DOHH2 (cell line): Measurements from ENCODE around the gene ZNF536.

Source experiments
- CTCF ChIP-seq: fragments of 200-600 bp; sonication (generic); IDR thresholded peaks from one replicate; pipeline ENCODE4 v1.5.1; 2014; ENCODE audit warnings: antibody characterized with exemption, mild to moderate bottlenecking, low read depth, low read length; ENCODE audit not compliant: poor library complexity, severe bottlenecking
- EZH2phosphoT487 ChIP-seq: fragments of 200-600 bp; sonication (generic); IDR thresholded peaks from 2 replicates; pipeline ENCODE4 v1.6.1; 2017; ENCODE audit warnings: borderline replicate concordance, mild to moderate bottlenecking, antibody characterized with exemption, low read length, moderate library complexity, mixed read lengths

DNA sequence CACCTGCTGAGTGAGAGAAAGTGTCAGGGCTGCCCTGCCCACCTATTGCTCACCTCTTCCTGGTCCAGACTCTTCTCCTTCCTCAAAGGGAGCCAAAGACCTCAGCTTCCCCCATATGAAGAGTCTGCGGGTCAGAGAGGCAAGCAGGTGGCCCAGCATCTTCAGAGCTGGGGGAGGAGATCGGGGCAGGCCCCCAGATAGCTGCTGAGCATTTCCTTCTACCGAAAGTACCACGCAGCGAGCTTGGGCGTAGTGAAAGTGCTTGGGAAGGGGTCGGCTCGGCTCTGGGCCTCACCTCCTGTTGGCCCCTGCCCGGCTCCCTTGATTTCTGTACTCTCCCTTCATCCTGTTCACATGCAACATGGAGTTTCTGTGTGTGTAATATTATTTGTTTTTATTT is 12.2 kb upstream of the ZNF536 start:
- TF ChIP-seq CTCF (no peak), EZH2phosphoT487 (no peak)
